Caco-2 (cell line): ENCODE data around the gene DNAAF5. TPM values are rescaled to one million over a fixed set of nuclear protein-coding genes. Genes with fewer than 3 reads are reported as not detected.
A peak's percentile ranks its signal among the peaks of the same experiment; 100 is the strongest.

Source experiments
- BruUV-seq: library from RNA; stranded (reverse); fragments of 400-500 nt; replicated peaks from 2 replicates; lab custom pipeline; 2021; lab: Mats Ljungman, UMichigan
- CTCF ChIA-PET: fragments of 300-600 bp; sonication (Branson Sonifier 250); formaldehyde crosslinking; loops from one replicate; lab custom pipeline; 2022; ENCODE audit warnings: antibody characterized with exemption; lab: Charles Lee
- POLR2A ChIA-PET: fragments of 300-600 bp; sonication (Branson Sonifier 250); formaldehyde crosslinking; loops from one replicate; lab custom pipeline; 2022; ENCODE audit warnings: antibody characterized with exemption; lab: Charles Lee
- DNase-seq, 2 experiments: peaks; one replicate each; pipeline versions ENCODE4 v3.0.0 to v3.0.0-alpha.2; 2020 to 2022
- H3K27me3 ChIP-seq: replicated peaks from 2 replicates; pipeline ENCODE4 v1.6.0; 2011; ENCODE audit warnings: low read length; ENCODE audit not compliant: control insufficient read depth, insufficient read depth
- H3K36me3 ChIP-seq: 2 replicates; pipeline ENCODE4 v1.5.1; 2011; ENCODE audit warnings: low read length; ENCODE audit not compliant: control insufficient read depth, insufficient read depth
- H3K4me1 ChIP-seq: fragments of 250-450 bp; sonication (Bioruptor Pico); 2 replicates; pipeline ENCODE4 v1.5.1; 2020; ENCODE audit warnings: mild to moderate bottlenecking
- H3K4me3 ChIP-seq: 2 replicates; pipeline ENCODE4 v1.5.1; 2011; ENCODE audit warnings: low read depth, mild to moderate bottlenecking, control low read depth, low read length
- H3K9me3 ChIP-seq: fragments of 250-450 bp; sonication (Bioruptor Pico); 2 replicates; pipeline ENCODE4 v1.5.1; 2020; ENCODE audit warnings: mild to moderate bottlenecking, moderate library complexity
- H3K27ac Mint-ChIP-seq: one replicate; pipeline ENCODE4 v1.8.0; 2022; ENCODE audit warnings: mixed read lengths; ENCODE audit not compliant: unreplicated experiment
- H3K27me3 Mint-ChIP-seq: one replicate; pipeline ENCODE4 v1.8.0; 2022; ENCODE audit warnings: mixed read lengths; ENCODE audit not compliant: insufficient read depth, unreplicated experiment
- H3K36me3 Mint-ChIP-seq: one replicate; pipeline ENCODE4 v1.8.0; 2022; ENCODE audit warnings: mild to moderate bottlenecking, mixed read lengths; ENCODE audit not compliant: insufficient read depth, unreplicated experiment
- H3K4me1 Mint-ChIP-seq: one replicate; pipeline ENCODE4 v1.8.0; 2022; ENCODE audit warnings: low read depth, mixed read lengths; ENCODE audit not compliant: unreplicated experiment
- H3K4me3 Mint-ChIP-seq: one replicate; pipeline ENCODE4 v1.8.0; 2022; ENCODE audit warnings: mild to moderate bottlenecking, moderate library complexity, mixed read lengths; ENCODE audit not compliant: unreplicated experiment
- H3K9me3 Mint-ChIP-seq: one replicate; pipeline ENCODE4 v1.8.0; 2022; ENCODE audit warnings: mixed read lengths; ENCODE audit not compliant: unreplicated experiment
- intact Hi-C: fragments of 100-400 bp; cut with micrococcal nuclease; formaldehyde crosslinking; loops from one replicate; pipeline ENCODE4 v1.10.0; 2022; ENCODE audit not compliant: unreplicated experiment
- total RNA-seq: library from RNA; stranded (reverse); gene quantifications from 2 replicates; pipeline ENCODE4 v1.2.3, GENCODE V29; 2022
- TF ChIP-seq, protein P1 (sequence below), 2 experiments: fragments of 200-600 bp in 1 of 2; IDR thresholded peaks; 1 replicate in 1 of 2; 2 replicates in 1 of 2; pipeline versions ENCODE4 v1.5.1 to v1.8.0; 2011 to 2022; ENCODE audit warnings: antibody characterized with exemption in 1 of 2, control low read depth in 1 of 2, inconsistent platforms in 1 of 2, low read depth in 1 of 2, low read length in 1 of 2, mild to moderate bottlenecking in 1 of 2, moderate library complexity in 1 of 2; ENCODE audit not compliant: insufficient read depth in 1 of 2, severe bottlenecking in 1 of 2, unreplicated experiment in 1 of 2

The DNAAF5 gene
- total RNA-seq, 1 experiment from 2014 or later: 51.4 TPM

DNA sequence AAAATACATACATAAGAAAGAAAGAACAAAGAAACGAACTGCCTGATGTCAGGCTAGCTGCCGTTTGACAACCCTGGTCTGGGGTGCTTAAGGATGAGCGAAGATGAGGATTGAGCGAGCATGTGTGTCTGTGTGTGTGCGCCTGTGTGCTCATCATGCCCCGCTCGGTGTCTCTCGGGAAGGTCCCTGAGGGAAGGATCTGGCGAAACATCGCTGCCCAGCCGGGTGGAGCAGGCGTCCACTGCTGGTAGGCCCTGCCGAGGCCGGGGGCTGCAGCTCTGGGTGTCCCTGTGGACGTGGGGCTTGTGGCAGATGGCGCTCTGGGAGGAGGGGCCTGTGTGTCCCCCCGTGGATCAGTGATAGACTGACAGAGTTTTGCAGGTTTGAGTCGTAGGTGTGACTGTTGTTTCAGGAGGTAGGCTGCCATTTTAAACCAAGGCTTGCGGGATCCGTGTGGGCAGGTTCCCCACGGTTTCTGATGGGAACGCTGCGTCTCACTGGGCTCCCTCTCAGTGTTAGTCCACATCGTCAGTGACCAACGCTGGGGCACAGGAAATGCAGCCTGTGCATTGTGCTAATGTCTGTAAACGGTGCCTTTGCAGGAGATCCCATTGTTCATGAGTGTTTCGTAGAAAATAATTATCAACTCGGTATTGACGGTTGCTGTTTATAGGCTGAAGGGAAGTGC, 99.9 kb downstream of the DNAAF5 start:
- Histone ChIP-seq H3K27me3 (no peaks in the 10 kb centered on the region), H3K4me1 (peaks cover 9% of the 10 kb centered on the region), H3K4me3 (no peak overlapping the region), H3K9me3 (no peaks in the 10 kb centered on the region), H3K36me3 (peaks cover 4% of the 10 kb centered on the region)
- H3K27ac Mint-ChIP-seq: no peak overlapping the region
- H3K4me1 Mint-ChIP-seq: peaks cover 21% of the 10 kb centered on the region
- H3K9me3 Mint-ChIP-seq: no peaks in the 10 kb centered on the region
- ChIA-PET POLR2A (no interaction called here), CTCF (no interaction called here)
- no peak overlapping the region for H3K4me3 Mint-ChIP-seq
- no peaks in the 10 kb centered on the region for H3K27me3 Mint-ChIP-seq
- TF ChIP-seq, protein P1, sequence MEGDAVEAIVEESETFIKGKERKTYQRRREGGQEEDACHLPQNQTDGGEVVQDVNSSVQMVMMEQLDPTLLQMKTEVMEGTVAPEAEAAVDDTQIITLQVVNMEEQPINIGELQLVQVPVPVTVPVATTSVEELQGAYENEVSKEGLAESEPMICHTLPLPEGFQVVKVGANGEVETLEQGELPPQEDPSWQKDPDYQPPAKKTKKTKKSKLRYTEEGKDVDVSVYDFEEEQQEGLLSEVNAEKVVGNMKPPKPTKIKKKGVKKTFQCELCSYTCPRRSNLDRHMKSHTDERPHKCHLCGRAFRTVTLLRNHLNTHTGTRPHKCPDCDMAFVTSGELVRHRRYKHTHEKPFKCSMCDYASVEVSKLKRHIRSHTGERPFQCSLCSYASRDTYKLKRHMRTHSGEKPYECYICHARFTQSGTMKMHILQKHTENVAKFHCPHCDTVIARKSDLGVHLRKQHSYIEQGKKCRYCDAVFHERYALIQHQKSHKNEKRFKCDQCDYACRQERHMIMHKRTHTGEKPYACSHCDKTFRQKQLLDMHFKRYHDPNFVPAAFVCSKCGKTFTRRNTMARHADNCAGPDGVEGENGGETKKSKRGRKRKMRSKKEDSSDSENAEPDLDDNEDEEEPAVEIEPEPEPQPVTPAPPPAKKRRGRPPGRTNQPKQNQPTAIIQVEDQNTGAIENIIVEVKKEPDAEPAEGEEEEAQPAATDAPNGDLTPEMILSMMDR (IDR thresholded peaks at IDR 0.05; ENCODE audit: insufficient read depth in 1 of 2, low read depth in 1 of 2, low read length in 1 of 2, severe bottlenecking in 1 of 2, unreplicated experiment in 1 of 2): no peak
- intact Hi-C loops: no loop called here
- peaks cover 32% of the 10 kb centered on the region for H3K36me3 Mint-ChIP-seq
- no peak for DNase-seq
- BruUV-seq: no TSS peak

DNA sequence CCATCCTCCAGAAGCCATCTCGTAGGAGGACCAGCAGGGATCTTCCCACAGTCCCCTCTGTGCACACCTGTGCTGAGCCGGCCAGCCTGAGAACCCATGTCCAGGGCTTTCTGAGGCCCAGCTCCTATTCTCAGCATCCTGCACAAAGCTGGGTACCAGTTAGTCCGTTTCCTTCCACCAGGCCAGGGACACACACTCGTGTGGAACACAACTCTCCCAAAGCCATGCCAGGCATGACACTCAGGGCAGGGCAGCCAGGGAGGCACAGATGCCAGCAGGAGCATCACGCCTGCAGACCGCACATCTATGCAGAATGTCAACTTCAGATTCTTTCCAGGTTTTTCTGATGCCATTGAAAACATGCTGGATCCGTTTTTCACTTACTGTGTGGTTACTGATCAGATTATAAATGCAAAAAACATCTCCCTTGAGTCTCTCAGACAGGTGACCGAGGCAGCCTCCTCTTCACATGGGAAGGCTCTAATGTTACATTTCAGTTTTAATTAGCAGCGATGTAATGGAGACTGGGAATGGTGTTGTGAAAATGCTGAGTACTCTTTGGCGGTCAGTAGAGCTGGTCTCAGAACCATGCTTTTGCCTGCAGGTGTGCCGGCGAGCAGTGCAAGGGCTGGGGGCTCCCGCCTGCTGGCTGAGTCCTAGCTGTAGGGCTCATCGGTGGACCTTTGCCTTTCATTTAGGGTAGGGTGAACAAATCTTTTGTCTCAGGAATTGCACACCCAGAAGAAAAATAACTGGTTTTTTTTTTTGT, 102.5 kb downstream of the DNAAF5 start:
- Mint-ChIP-seq H3K27ac (no peak overlapping the region), H3K4me3 (no peak overlapping the region), H3K4me1 (peaks cover 10% of the 10 kb centered on the region), H3K9me3 (no peaks in the 10 kb centered on the region), H3K27me3 (no peaks in the 10 kb centered on the region), H3K36me3 (peaks cover 48% of the 10 kb centered on the region)
- TF ChIP-seq, protein P1 (IDR thresholded peaks at IDR 0.05; ENCODE audit: insufficient read depth in 1 of 2, low read depth in 1 of 2, low read length in 1 of 2, severe bottlenecking in 1 of 2, unreplicated experiment in 1 of 2): no peak
- Histone ChIP-seq H3K27me3 (no peaks in the 10 kb centered on the region), H3K4me3 (no peak overlapping the region), H3K36me3 (peaks cover 1% of the 10 kb centered on the region; the same call in 1 of the 2 replicates), H3K9me3 (no peaks in the 10 kb centered on the region), H3K4me1 (peaks cover 21% of the 10 kb centered on the region)
- ChIA-PET POLR2A (no interaction called here), CTCF (interaction anchor here (1.1 kb wide), 1 partner anchor 44 kb away, joined by 3 read pairs; no protein-coding TSS in a partner anchor)
- no TSS peak for BruUV-seq
- DNase-seq: no peak
- intact Hi-C loops: no loop called here

DNA sequence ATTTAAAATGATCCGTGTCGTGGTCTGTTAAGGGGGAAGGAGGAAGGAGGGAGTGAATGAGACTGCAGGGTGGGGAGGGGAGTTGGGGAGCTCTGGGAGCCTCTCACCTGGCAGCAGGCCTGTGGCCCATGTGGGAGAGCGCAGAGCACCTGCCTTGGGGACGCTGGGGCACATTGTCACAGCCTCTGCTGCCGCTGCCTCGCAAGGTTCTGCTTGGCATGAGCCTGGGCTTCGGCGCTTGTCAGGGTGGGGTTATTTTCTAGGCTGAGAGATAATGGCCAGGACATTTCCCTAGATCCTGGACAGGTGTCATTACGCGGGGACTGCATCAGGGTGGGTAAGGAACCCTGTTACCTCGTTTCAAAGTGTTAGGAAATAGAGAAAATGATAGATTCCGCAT, 103.6 kb downstream of the DNAAF5 start:
- no peaks in the 10 kb centered on the region for H3K27me3 ChIP-seq
- intact Hi-C loops: no loop called here
- H3K27ac Mint-ChIP-seq: peak overlapping the region; percentile 20
- DNase-seq: no peak
- H3K4me3 ChIP-seq: no peak overlapping the region
- no peaks in the 10 kb centered on the region for H3K9me3 ChIP-seq
- ChIA-PET POLR2A (no interaction called here), CTCF (interaction anchor here (1.1 kb wide), 1 partner anchor 43 kb away, joined by 3 read pairs; no protein-coding TSS in a partner anchor)
- H3K9me3 Mint-ChIP-seq: no peaks in the 10 kb centered on the region
- no TSS peak for BruUV-seq
- no peaks in the 10 kb centered on the region for H3K27me3 Mint-ChIP-seq
- peaks cover 10% of the 10 kb centered on the region for H3K4me1 Mint-ChIP-seq
- H3K36me3 ChIP-seq: peaks cover 3% of the 10 kb centered on the region; the same call in 1 of the 2 replicates
- H3K36me3 Mint-ChIP-seq: peaks cover 58% of the 10 kb centered on the region
- TF ChIP-seq, protein P1 (IDR thresholded peaks at IDR 0.05; ENCODE audit: insufficient read depth in 1 of 2, low read depth in 1 of 2, low read length in 1 of 2, severe bottlenecking in 1 of 2, unreplicated experiment in 1 of 2): no peak
- H3K4me3 Mint-ChIP-seq: no peak overlapping the region
- peaks cover 21% of the 10 kb centered on the region for H3K4me1 ChIP-seq
